Measurements from ENCODE around the gene CFB. TPM values are rescaled to one million over a fixed set of nuclear protein-coding genes. Genes with fewer than 3 reads are reported as not detected.

CFB gene
- total and polyA plus RNA-seq, 2 of the 13 experiments (the other 11 are each of a cell fraction or from before 2014, with no cell fraction given): 171 to 513 TPM

DNA sequence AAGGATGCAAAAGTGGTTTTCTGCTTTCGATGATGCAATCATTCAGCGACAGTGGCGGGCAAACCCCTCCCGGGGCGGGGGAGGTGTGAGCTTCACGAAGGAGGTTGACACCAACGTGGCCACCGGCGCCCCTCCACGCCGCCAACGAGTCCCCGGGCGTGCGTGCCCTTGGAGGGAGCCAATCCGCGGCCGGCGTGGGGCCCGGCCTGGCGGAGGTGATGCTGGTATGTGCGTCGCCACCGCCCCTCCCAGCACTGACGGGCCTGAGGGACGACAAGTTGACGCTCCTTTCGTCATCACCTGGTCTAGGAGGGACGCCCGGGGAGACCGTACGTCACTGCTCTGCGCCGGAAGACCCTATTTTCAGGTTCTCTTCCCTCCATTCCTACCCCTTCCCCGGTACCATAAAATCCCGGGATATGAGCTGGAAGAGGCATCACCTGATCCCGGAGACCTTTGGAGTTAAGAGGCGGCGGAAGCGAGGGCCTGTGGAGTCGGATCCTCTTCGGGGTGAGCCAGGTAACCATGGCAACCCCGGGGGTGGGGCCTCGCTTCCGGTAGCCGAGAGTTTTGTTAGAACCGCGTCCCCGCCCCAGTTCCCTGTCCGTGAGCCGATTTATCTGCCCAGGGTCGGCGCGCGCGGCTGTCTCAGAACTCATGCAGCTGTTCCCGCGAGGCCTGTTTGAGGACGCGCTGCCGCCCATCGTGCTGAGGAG is 26.3 kb downstream of the CFB start, which contains the start of gene DXO (continued):
- TF ChIP-seq, protein P1, sequence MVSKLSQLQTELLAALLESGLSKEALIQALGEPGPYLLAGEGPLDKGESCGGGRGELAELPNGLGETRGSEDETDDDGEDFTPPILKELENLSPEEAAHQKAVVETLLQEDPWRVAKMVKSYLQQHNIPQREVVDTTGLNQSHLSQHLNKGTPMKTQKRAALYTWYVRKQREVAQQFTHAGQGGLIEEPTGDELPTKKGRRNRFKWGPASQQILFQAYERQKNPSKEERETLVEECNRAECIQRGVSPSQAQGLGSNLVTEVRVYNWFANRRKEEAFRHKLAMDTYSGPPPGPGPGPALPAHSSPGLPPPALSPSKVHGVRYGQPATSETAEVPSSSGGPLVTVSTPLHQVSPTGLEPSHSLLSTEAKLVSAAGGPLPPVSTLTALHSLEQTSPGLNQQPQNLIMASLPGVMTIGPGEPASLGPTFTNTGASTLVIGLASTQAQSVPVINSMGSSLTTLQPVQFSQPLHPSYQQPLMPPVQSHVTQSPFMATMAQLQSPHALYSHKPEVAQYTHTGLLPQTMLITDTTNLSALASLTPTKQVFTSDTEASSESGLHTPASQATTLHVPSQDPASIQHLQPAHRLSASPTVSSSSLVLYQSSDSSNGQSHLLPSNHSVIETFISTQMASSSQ (IDR thresholded peaks at IDR 0.05; ENCODE audit: low read depth): peak; percentile 23; the same call in 1 of the 2 replicates
- TF ChIP-seq, protein P1 (CRISPR knock-in tag; IDR thresholded peaks at IDR 0.05; ENCODE audit: borderline replicate concordance): peak; percentile 58
- TF ChIP-seq ZNF784 (CRISPR knock-in tag; IDR thresholded peaks at IDR 0.05; ENCODE audit: borderline replicate concordance): no peak; the same call in 1 of the 2 replicates
- peak; percentile 55; the same call in 1 of the 2 replicates for TF ChIP-seq ZNF256 (CRISPR knock-in tag; conservative IDR thresholded peaks at IDR 0.05)
- TF ChIP-seq ZBTB20 (CRISPR knock-in tag; IDR thresholded peaks at IDR 0.05; ENCODE audit: borderline replicate concordance, low read depth): no peak
- TF ChIP-seq PBX3 (CRISPR knock-in tag; IDR thresholded peaks at IDR 0.05; ENCODE audit: borderline replicate concordance): peak; percentile 47; the same call in 1 of the 2 replicates
- TF ChIP-seq HNRNPK (IDR thresholded peaks at IDR 0.05; ENCODE audit: low read depth, low read length, poor library complexity, severe bottlenecking): no peak
- TF ChIP-seq ARID4A (CRISPR knock-in tag; IDR thresholded peaks at IDR 0.05; ENCODE audit: borderline replicate concordance): peak; percentile 99
- TF ChIP-seq, protein P2, sequence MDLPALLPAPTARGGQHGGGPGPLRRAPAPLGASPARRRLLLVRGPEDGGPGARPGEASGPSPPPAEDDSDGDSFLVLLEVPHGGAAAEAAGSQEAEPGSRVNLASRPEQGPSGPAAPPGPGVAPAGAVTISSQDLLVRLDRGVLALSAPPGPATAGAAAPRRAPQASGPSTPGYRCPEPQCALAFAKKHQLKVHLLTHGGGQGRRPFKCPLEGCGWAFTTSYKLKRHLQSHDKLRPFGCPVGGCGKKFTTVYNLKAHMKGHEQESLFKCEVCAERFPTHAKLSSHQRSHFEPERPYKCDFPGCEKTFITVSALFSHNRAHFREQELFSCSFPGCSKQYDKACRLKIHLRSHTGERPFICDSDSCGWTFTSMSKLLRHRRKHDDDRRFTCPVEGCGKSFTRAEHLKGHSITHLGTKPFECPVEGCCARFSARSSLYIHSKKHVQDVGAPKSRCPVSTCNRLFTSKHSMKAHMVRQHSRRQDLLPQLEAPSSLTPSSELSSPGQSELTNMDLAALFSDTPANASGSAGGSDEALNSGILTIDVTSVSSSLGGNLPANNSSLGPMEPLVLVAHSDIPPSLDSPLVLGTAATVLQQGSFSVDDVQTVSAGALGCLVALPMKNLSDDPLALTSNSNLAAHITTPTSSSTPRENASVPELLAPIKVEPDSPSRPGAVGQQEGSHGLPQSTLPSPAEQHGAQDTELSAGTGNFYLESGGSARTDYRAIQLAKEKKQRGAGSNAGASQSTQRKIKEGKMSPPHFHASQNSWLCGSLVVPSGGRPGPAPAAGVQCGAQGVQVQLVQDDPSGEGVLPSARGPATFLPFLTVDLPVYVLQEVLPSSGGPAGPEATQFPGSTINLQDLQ (CRISPR knock-in tag; IDR thresholded peaks at IDR 0.05): peak; percentile 69
- peak; percentile 88; the same call in 1 of the 2 replicates for TF ChIP-seq ZNF749 (CRISPR knock-in tag; IDR thresholded peaks at IDR 0.05; ENCODE audit: borderline replicate concordance)
- TF ChIP-seq FOXJ3 (CRISPR knock-in tag; IDR thresholded peaks at IDR 0.05; ENCODE audit: borderline replicate concordance): peak; percentile 55; the same call in 1 of the 2 replicates
- TF ChIP-seq, protein P3, sequence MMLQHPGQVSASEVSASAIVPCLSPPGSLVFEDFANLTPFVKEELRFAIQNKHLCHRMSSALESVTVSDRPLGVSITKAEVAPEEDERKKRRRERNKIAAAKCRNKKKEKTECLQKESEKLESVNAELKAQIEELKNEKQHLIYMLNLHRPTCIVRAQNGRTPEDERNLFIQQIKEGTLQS (CRISPR knock-in tag; IDR thresholded peaks at IDR 0.05): peak; percentile 91
- no peak for TF ChIP-seq GTF2F1 (IDR thresholded peaks at IDR 0.05; ENCODE audit: low read length)
